GM10266 (cell line): ENCODE results near the gene PLGRKT.

Experiments
- DNase-seq: peaks from one replicate; pipeline ENCODE4 v3.0.0; 2012; ENCODE audit errors: extremely low spot score
- TF ChIP-seq, protein P1 (sequence below): IDR thresholded peaks from 2 replicates; pipeline ENCODE4 v1.5.1; 2012; ENCODE audit warnings: mild to moderate bottlenecking, low read depth; ENCODE audit not compliant: control insufficient read depth, insufficient read depth; ENCODE audit errors: missing control alignments

PLGRKT gene

GRCh38 chr9:5428172-5428571 lies 9.6 kb downstream of the PLGRKT start:
- TF ChIP-seq, protein P1, sequence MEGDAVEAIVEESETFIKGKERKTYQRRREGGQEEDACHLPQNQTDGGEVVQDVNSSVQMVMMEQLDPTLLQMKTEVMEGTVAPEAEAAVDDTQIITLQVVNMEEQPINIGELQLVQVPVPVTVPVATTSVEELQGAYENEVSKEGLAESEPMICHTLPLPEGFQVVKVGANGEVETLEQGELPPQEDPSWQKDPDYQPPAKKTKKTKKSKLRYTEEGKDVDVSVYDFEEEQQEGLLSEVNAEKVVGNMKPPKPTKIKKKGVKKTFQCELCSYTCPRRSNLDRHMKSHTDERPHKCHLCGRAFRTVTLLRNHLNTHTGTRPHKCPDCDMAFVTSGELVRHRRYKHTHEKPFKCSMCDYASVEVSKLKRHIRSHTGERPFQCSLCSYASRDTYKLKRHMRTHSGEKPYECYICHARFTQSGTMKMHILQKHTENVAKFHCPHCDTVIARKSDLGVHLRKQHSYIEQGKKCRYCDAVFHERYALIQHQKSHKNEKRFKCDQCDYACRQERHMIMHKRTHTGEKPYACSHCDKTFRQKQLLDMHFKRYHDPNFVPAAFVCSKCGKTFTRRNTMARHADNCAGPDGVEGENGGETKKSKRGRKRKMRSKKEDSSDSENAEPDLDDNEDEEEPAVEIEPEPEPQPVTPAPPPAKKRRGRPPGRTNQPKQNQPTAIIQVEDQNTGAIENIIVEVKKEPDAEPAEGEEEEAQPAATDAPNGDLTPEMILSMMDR: no peak
- no peak for DNase-seq

GRCh38 chr9:5427005-5427404 lies 10.7 kb downstream of the PLGRKT start:
- DNase-seq: no peak
- TF ChIP-seq, protein P1: no peak

GRCh38 chr9:5425006-5425628 lies 12.6 kb downstream of the PLGRKT start:
- TF ChIP-seq, protein P1: peak; percentile 45

GRCh38 chr9:5422276-5422675 lies 15.4 kb downstream of the PLGRKT start:
- TF ChIP-seq, protein P1: no peak
- no peak for DNase-seq

More at GRCh38 chr9:5425006-5425628, 12.6 kb downstream of the PLGRKT start:
- peak; percentile 50 for DNase-seq

DNA sequence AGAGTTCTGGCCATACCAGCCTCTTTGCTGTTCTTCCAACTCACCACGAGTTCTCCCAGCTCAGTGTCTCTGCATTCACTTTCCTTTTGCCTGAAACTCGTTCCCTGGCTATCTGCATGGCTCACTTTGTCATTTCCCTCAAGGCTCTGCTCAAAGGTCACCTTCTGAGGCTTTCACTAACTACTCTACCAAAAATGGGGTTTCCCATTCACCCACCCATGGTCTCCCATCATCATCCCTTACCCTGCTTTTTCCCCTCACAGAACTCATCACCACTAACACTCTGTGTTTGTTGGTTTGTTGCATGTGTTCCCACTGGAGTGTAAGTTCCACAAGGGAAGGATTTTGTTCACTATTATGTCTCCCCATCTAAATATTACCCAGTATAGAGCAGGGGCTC lies 16.6 kb downstream of the PLGRKT start:
- TF ChIP-seq, protein P1: no peak
- no peak for DNase-seq

DNA sequence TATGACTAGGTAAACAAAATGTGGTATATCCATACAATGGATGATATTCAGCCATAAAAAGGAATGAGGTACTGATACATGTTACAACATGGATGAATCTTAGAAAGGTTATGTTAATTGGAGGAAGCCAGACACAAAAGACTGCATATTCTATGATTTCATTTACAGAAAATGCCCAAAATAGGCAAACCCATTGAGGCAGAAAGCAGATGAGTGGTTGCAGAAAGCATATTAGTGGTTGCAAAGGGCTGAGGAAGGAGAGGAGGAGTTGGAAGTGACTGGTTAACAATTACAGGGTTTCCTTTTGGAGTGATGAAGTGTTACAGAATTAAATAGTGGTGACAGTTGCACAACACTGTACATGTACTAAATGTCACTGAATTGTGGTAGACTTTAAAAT lies 17.7 kb downstream of the PLGRKT start:
- no peak for DNase-seq
- TF ChIP-seq, protein P1: no peak

DNA sequence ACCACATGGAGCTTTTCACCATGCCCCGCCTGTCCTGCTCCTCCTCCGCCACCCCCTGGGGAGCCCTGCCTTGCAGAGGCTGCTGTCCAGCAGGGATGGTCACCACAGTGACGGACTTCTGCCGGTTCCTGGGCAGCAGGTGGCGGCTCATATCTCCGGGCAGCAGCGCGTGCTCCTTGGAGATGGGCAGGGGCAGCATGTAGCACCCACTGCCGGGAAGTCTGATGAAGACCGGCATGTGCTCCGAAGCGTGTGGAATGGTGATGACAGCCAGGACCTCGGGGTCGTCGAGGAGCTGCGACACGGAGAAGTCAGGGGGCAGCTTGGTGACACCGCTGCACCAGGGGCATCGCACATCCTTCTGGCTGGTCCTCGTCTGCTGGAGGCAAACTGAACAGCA lies 19.2 kb downstream of the PLGRKT start:
- TF ChIP-seq, protein P1: no peak
- no peak for DNase-seq
